Measurements from ENCODE around the gene MS4A15. TPM values are rescaled to one million over a fixed set of nuclear protein-coding genes. Genes with fewer than 3 reads are reported as not detected.

The MS4A15 gene
- total and polyA plus RNA-seq, 9 of the 15 experiments (the other 6 are each of a cell fraction or from before 2014, with no cell fraction given), result not detected

GRCh38 chr11:60710482-60710881 lies 46.2 kb upstream of the MS4A15 start:
- ATAC-seq, result peak; percentile 49; the same call in 1 of the 3 replicates
- no peak for FAIRE-seq
- Histone ChIP-seq H3K9me1 (ENCODE audit: control insufficient read depth, insufficient read depth, low read length) (no peaks in the 10 kb centered on the region), H2AFZ (ENCODE audit: low read depth, low read length) (no peak overlapping the region), H3K27me3 (ENCODE audit: control insufficient read depth in 2 of 2, insufficient read depth in 2 of 2, low read length in 2 of 2) (peaks cover 10 to 18% of the 10 kb centered on the region in 2 experiments), H3K9me3 (replicated peaks; ENCODE audit: control insufficient read depth, insufficient read depth, low read depth, low read length) (no peaks in the 10 kb centered on the region), H3K4me3 (no peak overlapping the region), H4K20me1 (replicated peaks; ENCODE audit: control insufficient read depth, insufficient read depth, low read length) (no peaks in the 10 kb centered on the region), H3K27ac (ENCODE audit: extremely low read depth, low read depth, low read length) (no peak overlapping the region), H3K9ac (ENCODE audit: insufficient read depth in 1 of 2, low read depth in 2 of 2, low read length in 2 of 2) (no peak overlapping the region), H3K79me2 (ENCODE audit: control insufficient read depth, insufficient read depth, low read length) (no peaks in the 10 kb centered on the region), H3K4me1 (replicated peaks in 1 of 2; ENCODE audit: control insufficient read depth in 2 of 2, insufficient read depth in 2 of 2, low read length in 2 of 2) (no peaks in the 10 kb centered on the region), H3K36me3 (ENCODE audit: control insufficient read depth, insufficient read depth, low read length) (no peaks in the 10 kb centered on the region), H3K4me2 (ENCODE audit: insufficient read depth, low read length) (no peak overlapping the region)
- intact Hi-C loops (cut with micrococcal nuclease), result no loop called here
- WGBS (ENCODE audit: insufficient coverage, low coverage, missing lambda C conversion rate), result 0% methylated on average over 4 of the region's 4 CpGs
- POLR2A ChIA-PET, result no interaction called here
- no peak for TF ChIP-seq ZNF280A (IDR thresholded peaks at IDR 0.05; ENCODE audit: low read depth, partially characterized antibody)
- peak in 1 of 3 experiments; percentile 23; a peak in 2 of 6 replicates for TF ChIP-seq CTCF (IDR thresholded peaks at IDR 0.05 in 2 of 3, conservative IDR thresholded peaks at IDR 0.05 in 1 of 3; ENCODE audit: insufficient read depth in 2 of 3, low read depth in 1 of 3, low read length in 3 of 3)
- TF ChIP-seq RAD21 (CRISPR knock-in tag; conservative IDR thresholded peaks at IDR 0.05 in 1 of 2, IDR thresholded peaks at IDR 0.05 in 1 of 2), result 0 out of 4 replicates have a peak, but pooled peaks of 1 of the 2 experiments have one; percentile 5
- no peak for TF ChIP-seq RBM14 (IDR thresholded peaks at IDR 0.05; ENCODE audit: borderline replicate concordance, insufficient read depth, low read depth, low read length)
- BruUV-seq (replicated peaks), result no TSS peak
- CTCF ChIA-PET (ENCODE audit: low intra/inter-chr PET ratio), result no interaction called here
- peak in 1 of 4 experiments; percentile 6 for DNase-seq (ENCODE audit: extremely low read depth in 1 of 4, low spot score in 3 of 4)
- in situ Hi-C loops (cut with MboI), result no loop called here

All from K562 (cell line).